GM19452 (cell line): Measurements from ENCODE around the gene GABPB2.
A peak's percentile ranks its signal among the peaks of the same experiment; 100 is the strongest.
"Not testable (repeated sequence)": the region's sequence is repeated elsewhere in the genome, so short reads cannot be mapped to it uniquely, and the experiment has no call there.

Experiments
- ATAC-seq: cut with Tn5 transposase; IDR thresholded peaks from one replicate; pipeline ENCODE4 v1.9.1; 2021; ENCODE audit not compliant: unreplicated experiment

Gene GABPB2

GRCh38 chr1:151059109-151060006 is 11.2 kb upstream of the GABPB2 start, which contains the start of gene CDC42SE1:
TSS of gene CDC42SE1 (minus strand) at chr1:151059622. CDS start at chr1:151055730, 3,892 bp downstream.
- ATAC-seq: peak; percentile 81

- no peak for ATAC-seq
Observed at GRCh38 chr1:151060007-151060656, 10.4 kb upstream of the GABPB2 start, which contains the start of gene MLLT11. TSS of gene MLLT11 (plus strand) at chr1:151060397. CDS start at chr1:151067225, 6,828 bp downstream.

- ATAC-seq: no peak
Observed at GRCh38 chr1:151060657-151061421, 9.7 kb upstream of the GABPB2 start.

- ATAC-seq: no peak
Observed at GRCh38 chr1:151061704-151062103, 8.9 kb upstream of the GABPB2 start.

- no peak for ATAC-seq
Observed at GRCh38 chr1:151062741-151063371, 7.7 kb upstream of the GABPB2 start.

- ATAC-seq: no peak
Observed at GRCh38 chr1:151065089-151065645, 5.4 kb upstream of the GABPB2 start.

GRCh38 chr1:151067185-151067584 is 3.4 kb upstream of the GABPB2 start:
- no peak for ATAC-seq

GRCh38 chr1:151069103-151069486 is 1.5 kb upstream of the GABPB2 start:
- ATAC-seq: no peak

- ATAC-seq: no peak
Observed at GRCh38 chr1:151072224-151072623, 1.7 kb downstream of the GABPB2 start.

GRCh38 chr1:151085953-151086559 is 15.5 kb downstream of the GABPB2 start:
- no peak for ATAC-seq

- not testable (repeated sequence) for ATAC-seq
Observed at GRCh38 chr1:151097426-151097825, 26.9 kb downstream of the GABPB2 start.

GRCh38 chr1:151098126-151098525 is 27.6 kb downstream of the GABPB2 start:
- ATAC-seq: no peak

- no peak for ATAC-seq
Observed at GRCh38 chr1:151104630-151105029, 34.1 kb downstream of the GABPB2 start.

GRCh38 chr1:151106894-151107293 is 36.3 kb downstream of the GABPB2 start:
- ATAC-seq: no peak

- ATAC-seq: no peak
Observed at GRCh38 chr1:151108331-151108730, 37.8 kb downstream of the GABPB2 start.

- ATAC-seq: no peak
Observed at GRCh38 chr1:151113877-151114276, 43.3 kb downstream of the GABPB2 start.

- ATAC-seq: no peak
Observed at GRCh38 chr1:151124763-151125403, 54.3 kb downstream of the GABPB2 start.

GRCh38 chr1:151128800-151129199 is 58.2 kb downstream of the GABPB2 start:
- no peak for ATAC-seq

GRCh38 chr1:151130987-151131586 is 60.5 kb downstream of the GABPB2 start:
- ATAC-seq: peak; percentile 67
